Fibroblast of pulmonary artery (primary cell): Measurements from ENCODE around the gene PUS7L.

Experiments used
- DNase-seq: peaks from one replicate; pipeline ENCODE4 v3.0.0-alpha.2; 2010; ENCODE audit warnings: low read depth
- H3K4me3 ChIP-seq: replicated peaks from 2 replicates; pipeline ENCODE4 v1.5.1; 2011; ENCODE audit warnings: low read depth, mild to moderate bottlenecking, control low read depth, low read length, moderate library complexity
- CTCF ChIP-seq: IDR thresholded peaks from 2 replicates; pipeline ENCODE4 v1.5.1; 2011; ENCODE audit warnings: mild to moderate bottlenecking, control low read depth, low read length, inconsistent platforms; ENCODE audit errors: missing control alignments

Gene PUS7L

DNA sequence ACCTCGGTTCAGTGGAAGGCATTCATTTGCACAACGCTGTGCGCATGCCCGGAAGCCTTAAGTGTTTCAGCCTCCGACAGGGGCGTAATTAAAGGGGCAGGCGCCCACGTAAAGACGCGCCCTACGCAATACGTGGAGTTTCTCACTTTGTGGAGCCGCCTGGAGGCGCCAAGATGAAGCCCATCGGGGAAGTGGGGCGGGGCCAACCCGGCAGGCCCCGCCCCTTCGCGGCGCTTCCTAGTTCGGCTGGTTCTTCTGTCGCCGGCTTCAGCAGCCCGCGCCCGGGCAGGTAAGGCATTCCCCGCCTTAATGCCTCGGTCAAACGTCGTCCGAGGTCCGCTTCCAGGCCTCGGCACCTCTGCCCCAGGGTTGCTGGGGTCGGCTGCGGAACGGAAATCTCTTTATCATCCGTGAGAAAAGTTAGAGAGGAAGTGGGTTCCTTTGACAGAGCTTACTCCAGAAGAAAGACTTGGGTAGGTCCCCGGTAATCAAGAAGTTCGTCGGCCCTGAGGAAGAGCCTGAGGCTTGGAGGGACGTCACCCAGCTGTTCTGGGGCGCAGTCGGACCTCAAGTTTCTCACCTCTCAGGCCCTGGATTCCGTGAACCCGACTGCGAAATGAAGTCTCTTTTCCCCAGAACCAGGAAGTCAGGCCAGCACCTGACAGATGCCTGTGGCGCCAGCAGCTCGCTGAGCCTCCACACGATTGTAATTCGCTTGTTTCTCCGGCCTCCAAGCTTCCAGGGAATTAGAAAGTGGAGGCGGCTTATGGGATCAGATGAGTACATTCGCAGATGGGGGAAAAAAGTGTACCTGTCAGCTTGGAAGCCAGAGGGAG is at the start of gene PUS7L, which contains the start of gene IRAK4:
Gene PUS7L (minus strand): TSS at position 63 of the 836 bp plus-strand sequence. CDS start 3,545 bp downstream, outside the sequence.
Gene IRAK4 (plus strand): TSS at position 224 of the 836 bp plus-strand sequence. CDS start 9,161 bp downstream, outside the sequence.
- DNase-seq: peak; percentile 98
- TF ChIP-seq CTCF: peak; percentile 40
- H3K4me3 ChIP-seq: peak within 1 kb of the TSS; percentile 79

- TF ChIP-seq CTCF: no peak
- no peak overlapping the region for H3K4me3 ChIP-seq
- DNase-seq: no peak
Measured at GRCh38 chr12:43807386-43807785, 48.8 kb upstream of the PUS7L start.

- peak overlapping the region; percentile 93 for H3K4me3 ChIP-seq
- DNase-seq: no peak
- no peak for TF ChIP-seq CTCF
Measured at GRCh38 chr12:43806737-43807072, 48.1 kb upstream of the PUS7L start.

DNA sequence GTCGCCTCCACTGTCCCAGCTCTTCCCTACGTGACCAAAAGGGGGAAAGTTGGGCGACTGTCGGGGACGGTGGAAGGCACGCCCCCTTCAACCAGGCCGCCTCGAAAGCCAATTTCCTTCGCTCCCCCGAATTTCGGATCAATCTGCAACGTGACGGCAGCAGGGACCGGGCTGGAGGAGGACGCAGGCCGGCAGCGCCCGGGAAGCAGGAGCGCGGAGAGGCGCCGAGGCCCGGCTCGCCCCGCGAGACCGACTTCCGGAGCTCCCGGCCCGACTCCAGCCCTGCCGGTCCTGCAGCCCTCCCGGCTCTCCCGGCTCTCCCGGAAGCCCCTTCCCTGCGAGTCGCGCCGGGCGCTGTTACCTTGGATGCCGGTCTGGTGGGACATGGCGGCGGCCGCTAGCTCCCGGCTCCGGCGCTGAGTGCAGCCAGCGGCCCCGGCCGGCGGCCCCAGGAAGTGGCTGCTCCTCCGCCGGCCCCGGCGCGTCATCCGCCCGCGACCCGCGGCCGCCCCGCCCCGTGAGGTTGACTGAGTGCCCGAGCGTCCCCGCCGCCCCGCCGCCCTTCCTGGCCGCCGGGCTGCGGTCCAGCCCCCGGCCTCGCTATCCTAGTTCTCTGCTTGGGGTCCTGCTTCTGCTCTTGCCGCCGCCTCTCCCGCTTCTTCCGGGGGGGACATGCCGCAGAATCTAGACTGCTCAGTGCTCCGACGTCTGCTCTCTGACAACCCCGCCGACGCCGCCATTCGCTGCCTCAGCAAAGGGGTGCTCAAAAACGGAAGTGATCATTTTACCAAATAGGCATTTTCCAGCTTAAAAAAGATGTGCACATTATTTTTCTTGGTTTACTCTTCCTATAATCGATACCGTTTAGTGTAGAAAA is 47.5 kb upstream of the PUS7L start, which contains the start of gene TWF1:
Gene TWF1 (minus strand): TSS at position 458 of the 877 bp plus-strand sequence. CDS start 72 bp downstream, at position 386.
- H3K4me3 ChIP-seq: peak within 1 kb of the TSS; percentile 93
- DNase-seq: peak; percentile 70
- TF ChIP-seq CTCF: peak; percentile 34

DNA sequence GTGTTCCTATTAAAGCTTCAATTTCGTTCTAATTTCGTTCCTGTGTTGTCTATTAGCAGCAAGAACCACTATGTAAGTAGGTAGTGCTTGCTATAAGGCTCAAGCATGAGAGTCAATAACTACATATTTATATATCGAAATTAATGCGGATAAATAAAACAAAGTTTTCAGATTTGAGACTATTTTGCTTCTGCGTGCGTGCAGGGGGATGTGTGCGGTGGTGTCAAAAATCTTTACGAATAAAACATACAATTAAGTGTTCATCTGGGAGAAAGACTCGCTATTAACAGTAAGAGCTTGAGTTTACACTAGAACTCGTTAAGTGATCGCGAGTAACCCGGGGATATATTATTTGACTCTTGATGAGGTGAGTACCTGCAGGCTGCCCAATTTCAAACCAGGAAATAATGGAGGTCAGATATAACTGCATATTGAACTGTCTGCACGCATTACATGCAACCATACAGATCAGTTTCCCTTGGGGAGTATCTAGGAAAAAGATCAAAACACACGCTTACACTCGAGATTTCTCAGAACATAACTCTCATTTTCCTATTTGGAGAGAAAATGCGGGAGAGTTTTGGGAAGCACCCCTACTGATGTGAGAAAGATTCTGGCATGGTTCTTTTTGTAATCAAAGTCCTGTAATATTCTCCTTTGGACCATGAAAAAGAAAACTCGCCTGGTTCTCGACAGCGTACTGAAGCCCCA is 46.7 kb upstream of the PUS7L start:
- peak overlapping the region; percentile 93 for H3K4me3 ChIP-seq
- peak; percentile 2 for DNase-seq
- TF ChIP-seq CTCF: no peak

DNA sequence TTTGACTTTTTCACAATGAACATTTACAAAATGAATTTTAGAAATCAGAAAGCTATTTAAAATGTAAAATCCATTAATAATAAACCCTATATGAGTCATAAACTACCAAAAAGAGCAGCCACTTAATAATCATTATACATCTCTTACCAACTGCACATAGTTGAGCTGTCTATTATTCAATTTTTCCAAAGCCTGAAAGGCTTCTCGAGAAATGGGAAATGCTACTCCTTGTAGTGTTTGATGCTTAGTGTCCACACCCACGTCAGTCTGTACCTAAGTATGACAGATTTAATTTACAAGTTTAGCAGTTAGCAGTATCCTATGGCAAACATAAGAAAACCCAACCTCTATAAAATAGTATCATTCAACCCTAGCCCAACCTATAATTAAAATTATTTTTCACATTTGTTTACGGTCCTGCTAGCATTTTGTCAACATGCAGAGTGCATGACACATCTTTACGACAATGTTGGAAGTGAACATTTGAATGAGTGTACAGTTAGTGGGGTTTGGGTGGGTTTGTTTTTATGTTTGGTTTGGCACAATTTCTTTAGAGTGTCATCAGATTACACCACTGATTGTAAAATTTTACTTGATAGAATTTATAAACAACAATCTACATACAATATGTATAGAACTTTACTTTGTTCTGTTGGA is 39.1 kb upstream of the PUS7L start:
- no peak for TF ChIP-seq CTCF
- no peak for DNase-seq
- no peak overlapping the region for H3K4me3 ChIP-seq
